ENCODE results near the gene CDCA3. TPM values are rescaled to one million over a fixed set of nuclear protein-coding genes. Genes with fewer than 3 reads are reported as not detected.
A peak's percentile ranks its signal among the peaks of the same experiment; 100 is the strongest.

The CDCA3 gene
- total RNA-seq (2014; rRNA removed) (52.1 and 92.0 TPM in 2 replicates), Bru-seq, nascent RNA (percentile 61 among the genes with signal in this experiment), BruChase-seq, experiment 1, labeled RNA remaining after a 6-hour chase (percentile 62 among the genes with signal in this experiment), BruChase-seq, experiment 2, labeled RNA remaining after a 2-hour chase (percentile 35 among the genes with signal in this experiment)
- long read RNA-seq, partial matches to known transcripts, result 1 of 7 reads
- long read RNA-seq, other reads (novel, unspliced or antisense), result 4 of 7 reads

DNA sequence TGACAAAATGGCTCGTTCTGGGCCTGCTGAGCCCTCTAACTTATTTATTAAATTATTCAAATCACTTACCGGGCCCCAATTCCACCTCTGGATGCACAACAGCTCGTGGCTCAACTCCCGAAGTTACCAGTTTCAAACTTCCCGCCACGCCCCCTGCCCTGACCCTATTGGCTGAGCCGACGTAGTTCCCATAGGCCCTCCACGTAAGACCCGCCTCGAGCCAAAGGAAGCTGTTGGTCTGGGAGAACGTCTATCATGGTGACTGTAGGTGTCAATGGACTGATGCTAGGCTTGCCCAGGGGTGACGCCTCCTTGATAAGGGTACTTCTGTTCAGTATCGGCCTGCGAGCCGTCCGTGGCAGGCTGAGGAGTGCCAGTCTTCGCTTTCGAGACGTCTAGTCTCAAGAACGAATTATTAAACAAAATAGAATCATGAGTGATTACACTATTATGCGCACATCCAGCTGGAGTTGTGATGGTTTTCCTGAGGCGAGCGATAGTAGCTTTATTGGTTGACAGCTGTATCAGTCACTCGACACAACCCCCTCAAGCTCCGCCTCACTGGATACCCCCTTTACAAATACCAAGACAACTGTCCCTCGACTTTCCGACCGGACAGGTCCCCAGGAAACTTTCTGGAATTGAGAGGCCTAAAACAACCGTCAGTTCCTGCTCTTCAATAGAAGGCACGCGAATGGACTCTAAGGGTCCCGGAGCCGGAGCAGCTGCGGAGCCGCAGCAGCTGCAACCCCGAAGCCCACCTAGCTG, at the start of gene CDCA3:
TSS of gene CDCA3 (minus strand) at position 134 of the 768 bp plus-strand sequence. CDS start 334 bp downstream, outside the sequence.
- Histone ChIP-seq H3K4me1 (ENCODE audit: insufficient read depth, low read length) (peaks cover 23% of the 10 kb centered on the region), H3K36me3 (ENCODE audit: low read depth, low read length) (peaks cover 15% of the 10 kb centered on the region; the same call in 1 of the 2 replicates), H3K4me3 (ENCODE audit: low read length) (peak within 1 kb of the TSS; percentile 86), H3K9me2 (replicated peaks; ENCODE audit: low read length) (no peaks in the 10 kb centered on the region), H3K9me3 (ENCODE audit: low read length) (no peaks in the 10 kb centered on the region), H3K4me2 (ENCODE audit: low read length) (peak within 1 kb of the TSS; percentile 97), H3K9ac (ENCODE audit: low read length) (peak within 1 kb of the TSS; percentile 79), H2AFZ (ENCODE audit: low read length) (peak within 1 kb of the TSS; percentile 98), H3F3A (ENCODE audit: low read length, unreplicated experiment) (no peaks in the 10 kb centered on the region), H3K27ac (ENCODE audit: low read length) (peak within 1 kb of the TSS; percentile 61), H3K79me2 (ENCODE audit: low read length) (peaks cover 55% of the 10 kb centered on the region), H3K27me3 (ENCODE audit: low read length) (no peaks in the 10 kb centered on the region), H4K20me1 (ENCODE audit: low read length) (no peaks in the 10 kb centered on the region)
- ATAC-seq, result peak; percentile 67
- intact Hi-C loops (cut with micrococcal nuclease), result loop anchor here (5.0 kb wide), 2 partner anchors 99 to 156 kb away; partner anchors contain the start of gene MLF2
- ChIA-PET POLR2A (ENCODE audit: unreplicated experiment) (interaction anchor here (0.5 to 0.7 kb wide), 4 partner anchors 14 to 162 kb away, joined by 3 to 4 read pairs (median 4); partner anchors contain the start of gene PTMS), CTCF (interaction anchor here (0.5 to 1.7 kb wide), 5 partner anchors 15 to 96 kb away, joined by 3 to 12 read pairs (median 4); partner anchors contain the start of gene SPSB2)
- no TSS peak for BruUV-seq (replicated peaks)
- TF ChIP-seq, protein P1, sequence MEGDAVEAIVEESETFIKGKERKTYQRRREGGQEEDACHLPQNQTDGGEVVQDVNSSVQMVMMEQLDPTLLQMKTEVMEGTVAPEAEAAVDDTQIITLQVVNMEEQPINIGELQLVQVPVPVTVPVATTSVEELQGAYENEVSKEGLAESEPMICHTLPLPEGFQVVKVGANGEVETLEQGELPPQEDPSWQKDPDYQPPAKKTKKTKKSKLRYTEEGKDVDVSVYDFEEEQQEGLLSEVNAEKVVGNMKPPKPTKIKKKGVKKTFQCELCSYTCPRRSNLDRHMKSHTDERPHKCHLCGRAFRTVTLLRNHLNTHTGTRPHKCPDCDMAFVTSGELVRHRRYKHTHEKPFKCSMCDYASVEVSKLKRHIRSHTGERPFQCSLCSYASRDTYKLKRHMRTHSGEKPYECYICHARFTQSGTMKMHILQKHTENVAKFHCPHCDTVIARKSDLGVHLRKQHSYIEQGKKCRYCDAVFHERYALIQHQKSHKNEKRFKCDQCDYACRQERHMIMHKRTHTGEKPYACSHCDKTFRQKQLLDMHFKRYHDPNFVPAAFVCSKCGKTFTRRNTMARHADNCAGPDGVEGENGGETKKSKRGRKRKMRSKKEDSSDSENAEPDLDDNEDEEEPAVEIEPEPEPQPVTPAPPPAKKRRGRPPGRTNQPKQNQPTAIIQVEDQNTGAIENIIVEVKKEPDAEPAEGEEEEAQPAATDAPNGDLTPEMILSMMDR (conservative IDR thresholded peaks at IDR 0.05; ENCODE audit: low read depth, low read length), result no peak
- TF ChIP-seq EZH2phosphoT487 (IDR thresholded peaks at IDR 0.05; ENCODE audit: borderline replicate concordance, low read length) (no peak), EZH2 (IDR thresholded peaks at IDR 0.05; ENCODE audit: low read length, unreplicated experiment) (no peak)
- peak; percentile 96 for DNase-seq

DNA sequence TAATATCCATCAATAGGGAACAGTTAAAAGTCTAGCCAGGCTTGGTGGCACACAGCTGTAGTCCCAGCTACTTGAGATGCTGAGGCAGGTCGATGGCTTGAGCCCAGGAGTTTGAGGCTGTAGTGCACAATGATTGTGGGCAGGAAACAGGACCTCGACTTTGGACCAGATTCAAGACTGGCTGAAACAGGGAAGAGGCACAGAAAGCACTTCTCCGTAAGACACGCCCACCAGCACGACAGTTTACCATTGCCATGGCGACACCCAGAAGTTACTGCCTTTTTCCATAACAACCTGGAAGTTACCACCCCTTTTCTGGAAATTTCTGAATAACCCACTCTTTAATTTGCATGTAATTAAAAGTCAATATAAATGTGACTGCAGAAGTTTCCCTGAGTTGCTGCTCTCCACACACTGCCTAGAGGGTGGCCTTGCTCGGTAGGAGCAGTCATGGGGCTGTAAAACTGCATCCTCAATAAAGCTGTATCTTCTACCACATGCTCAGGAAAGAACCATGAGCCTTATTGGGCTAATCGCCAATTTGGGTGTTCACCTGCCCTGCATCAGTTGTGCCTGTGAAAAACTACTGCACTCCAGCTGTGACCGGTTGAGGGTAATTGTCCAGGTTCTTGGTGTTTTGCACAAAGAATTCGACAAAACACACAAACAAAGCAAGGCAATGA, 48.9 kb upstream of the CDCA3 start:
- intact Hi-C loops (cut with micrococcal nuclease), result no loop called here
- ChIA-PET CTCF (no interaction called here), POLR2A (ENCODE audit: unreplicated experiment) (no interaction called here)
- no TSS peak for BruUV-seq (replicated peaks)
- H3K4me1 ChIP-seq (ENCODE audit: insufficient read depth, low read length), result peaks cover 16% of the 10 kb centered on the region
- H3F3A ChIP-seq (ENCODE audit: low read length, unreplicated experiment), result no peaks in the 10 kb centered on the region
- no peak overlapping the region for H3K4me3 ChIP-seq (ENCODE audit: low read length)
- no peak for TF ChIP-seq EZH2phosphoT487 (IDR thresholded peaks at IDR 0.05; ENCODE audit: borderline replicate concordance, low read length)
- no peak overlapping the region for H3K27ac ChIP-seq (ENCODE audit: low read length)
- DNase-seq (no peak), ATAC-seq (no peak)
- H3K9me3 ChIP-seq (ENCODE audit: low read length), result no peaks in the 10 kb centered on the region
- no peak overlapping the region for H3K4me2 ChIP-seq (ENCODE audit: low read length)
- no peaks in the 10 kb centered on the region for H4K20me1 ChIP-seq (ENCODE audit: low read length)
- no peaks in the 10 kb centered on the region for H3K36me3 ChIP-seq (ENCODE audit: low read depth, low read length)
- H3K9ac ChIP-seq (ENCODE audit: low read length), result no peak overlapping the region
- H3K9me2 ChIP-seq (replicated peaks; ENCODE audit: low read length), result no peaks in the 10 kb centered on the region
- no peaks in the 10 kb centered on the region for H3K79me2 ChIP-seq (ENCODE audit: low read length)
- H2AFZ ChIP-seq (ENCODE audit: low read length), result no peak overlapping the region
- no peaks in the 10 kb centered on the region for H3K27me3 ChIP-seq (ENCODE audit: low read length)

DNA sequence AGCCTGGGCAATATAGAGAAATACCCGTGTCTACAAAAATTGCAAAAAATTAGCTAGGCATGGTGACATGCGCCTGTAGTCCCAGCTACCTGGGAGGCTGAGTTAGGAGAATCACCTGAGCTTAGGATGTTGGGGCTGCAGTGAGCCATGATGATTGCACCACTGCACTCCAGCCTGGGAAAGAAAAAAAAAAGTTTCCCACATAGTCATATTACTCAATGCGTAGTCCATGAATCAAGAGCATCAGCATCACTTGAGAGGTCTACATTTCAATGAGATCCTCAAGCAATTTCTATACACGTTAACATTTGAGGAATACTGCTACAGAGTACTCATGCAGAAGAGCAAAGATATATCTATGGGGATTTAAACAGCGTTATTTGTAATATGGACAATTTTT, 48.3 kb upstream of the CDCA3 start:
- no peak overlapping the region for H3K4me2 ChIP-seq (ENCODE audit: low read length)
- no peaks in the 10 kb centered on the region for H3K27me3 ChIP-seq (ENCODE audit: low read length)
- H4K20me1 ChIP-seq (ENCODE audit: low read length), result no peaks in the 10 kb centered on the region
- ChIA-PET CTCF (no interaction called here), POLR2A (ENCODE audit: unreplicated experiment) (no interaction called here)
- H3F3A ChIP-seq (ENCODE audit: low read length, unreplicated experiment), result no peaks in the 10 kb centered on the region
- H3K4me3 ChIP-seq (ENCODE audit: low read length), result no peak overlapping the region
- no peaks in the 10 kb centered on the region for H3K79me2 ChIP-seq (ENCODE audit: low read length)
- H3K4me1 ChIP-seq (ENCODE audit: insufficient read depth, low read length), result peaks cover 15% of the 10 kb centered on the region
- H3K9me2 ChIP-seq (replicated peaks; ENCODE audit: low read length), result no peaks in the 10 kb centered on the region
- TF ChIP-seq, protein P1 (conservative IDR thresholded peaks at IDR 0.05; ENCODE audit: low read depth, low read length), result no peak
- TF ChIP-seq EZH2phosphoT487 (IDR thresholded peaks at IDR 0.05; ENCODE audit: borderline replicate concordance, low read length) (no peak), EZH2 (IDR thresholded peaks at IDR 0.05; ENCODE audit: low read length, unreplicated experiment) (no peak)
- no TSS peak for BruUV-seq (replicated peaks)
- no peaks in the 10 kb centered on the region for H3K9me3 ChIP-seq (ENCODE audit: low read length)
- intact Hi-C loops (cut with micrococcal nuclease), result no loop called here
- H3K36me3 ChIP-seq (ENCODE audit: low read depth, low read length), result no peaks in the 10 kb centered on the region
- no peak overlapping the region for H3K9ac ChIP-seq (ENCODE audit: low read length)
- DNase-seq (no peak), ATAC-seq (no peak)
- H3K27ac ChIP-seq (ENCODE audit: low read length), result no peak overlapping the region
- no peak overlapping the region for H2AFZ ChIP-seq (ENCODE audit: low read length)

All from PC-3 (cell line).